Type B pancreatic cell (in vitro differentiated cells): Measurements from ENCODE around the gene SV2B. TPM values are rescaled to one million over a fixed set of nuclear protein-coding genes. Genes with fewer than 3 reads are reported as not detected.

Experiments
- DNase-seq: peaks from one replicate; pipeline ENCODE4 v3.0.0; 2021; ENCODE audit warnings: mixed read lengths; ENCODE audit not compliant: unreplicated experiment; ENCODE audit errors: extremely low spot score
- H3K27ac Mint-ChIP-seq: 2 replicates; pipeline ENCODE4 v1.8.0; 2021; ENCODE audit warnings: mild to moderate bottlenecking, mixed read lengths
- H3K27me3 Mint-ChIP-seq: 2 replicates; pipeline ENCODE4 v1.8.0; 2021; ENCODE audit warnings: mixed read lengths
- H3K36me3 Mint-ChIP-seq: 2 replicates; pipeline ENCODE4 v1.8.0; 2021; ENCODE audit warnings: mixed read lengths
- H3K4me1 Mint-ChIP-seq: one replicate; pipeline ENCODE4 v1.8.0; 2021; ENCODE audit warnings: mixed read lengths; ENCODE audit not compliant: unreplicated experiment
- H3K4me3 Mint-ChIP-seq: 2 replicates; pipeline ENCODE4 v1.8.0; 2021; ENCODE audit warnings: mild to moderate bottlenecking, mixed read lengths
- H3K9me3 Mint-ChIP-seq: 2 replicates; pipeline ENCODE4 v1.8.0; 2021; ENCODE audit warnings: mixed read lengths
- total RNA-seq: library from RNA; stranded (reverse); gene quantifications from 2 replicates; pipeline ENCODE4 v1.2.1, GENCODE V29; 2021; ENCODE audit warnings: low replicate concordance
- TF ChIP-seq, protein P1 (sequence below): fragments of 200-600 bp; sonication (generic); conservative IDR thresholded peaks from 2 replicates; pipeline ENCODE4 v1.5.0; 2021; ENCODE audit warnings: antibody characterized with exemption, mild to moderate bottlenecking

The SV2B gene
- total RNA-seq, 1 donor from 2014 or later, result 1.7 TPM

- H3K36me3 Mint-ChIP-seq, result no peaks in the 10 kb centered on the region
- no peak overlapping the region for H3K27ac Mint-ChIP-seq
- no peaks in the 10 kb centered on the region for H3K9me3 Mint-ChIP-seq
- H3K27me3 Mint-ChIP-seq, result peaks cover 16% of the 10 kb centered on the region
- TF ChIP-seq, protein P1, sequence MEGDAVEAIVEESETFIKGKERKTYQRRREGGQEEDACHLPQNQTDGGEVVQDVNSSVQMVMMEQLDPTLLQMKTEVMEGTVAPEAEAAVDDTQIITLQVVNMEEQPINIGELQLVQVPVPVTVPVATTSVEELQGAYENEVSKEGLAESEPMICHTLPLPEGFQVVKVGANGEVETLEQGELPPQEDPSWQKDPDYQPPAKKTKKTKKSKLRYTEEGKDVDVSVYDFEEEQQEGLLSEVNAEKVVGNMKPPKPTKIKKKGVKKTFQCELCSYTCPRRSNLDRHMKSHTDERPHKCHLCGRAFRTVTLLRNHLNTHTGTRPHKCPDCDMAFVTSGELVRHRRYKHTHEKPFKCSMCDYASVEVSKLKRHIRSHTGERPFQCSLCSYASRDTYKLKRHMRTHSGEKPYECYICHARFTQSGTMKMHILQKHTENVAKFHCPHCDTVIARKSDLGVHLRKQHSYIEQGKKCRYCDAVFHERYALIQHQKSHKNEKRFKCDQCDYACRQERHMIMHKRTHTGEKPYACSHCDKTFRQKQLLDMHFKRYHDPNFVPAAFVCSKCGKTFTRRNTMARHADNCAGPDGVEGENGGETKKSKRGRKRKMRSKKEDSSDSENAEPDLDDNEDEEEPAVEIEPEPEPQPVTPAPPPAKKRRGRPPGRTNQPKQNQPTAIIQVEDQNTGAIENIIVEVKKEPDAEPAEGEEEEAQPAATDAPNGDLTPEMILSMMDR, result no peak
- DNase-seq, result no peak
- H3K4me1 Mint-ChIP-seq, result no peaks in the 10 kb centered on the region
- H3K4me3 Mint-ChIP-seq, result no peak overlapping the region
These were observed 71.3 kb downstream of the SV2B start for GRCh38 chr15:91171334-91171733.

DNA sequence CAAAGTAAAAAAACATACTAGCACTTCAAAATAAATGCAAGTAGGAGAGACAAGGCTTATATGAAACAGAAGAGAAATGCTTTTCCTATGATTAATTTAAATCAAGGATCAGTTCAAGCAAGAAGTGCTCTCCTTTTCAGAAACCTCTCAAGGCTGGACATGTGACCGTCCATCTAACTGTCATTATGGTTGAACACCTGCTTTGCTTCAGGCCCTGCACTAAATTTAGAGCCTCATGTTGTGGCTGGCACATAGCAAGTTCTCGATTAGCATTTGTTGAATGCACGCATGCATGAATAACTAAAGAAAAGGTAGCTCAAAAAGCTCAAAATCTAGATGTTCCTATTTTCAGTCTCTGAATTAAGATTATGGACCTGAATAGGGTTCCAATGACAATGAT lies 82.0 kb downstream of the SV2B start:
- no peaks in the 10 kb centered on the region for H3K4me1 Mint-ChIP-seq
- H3K4me3 Mint-ChIP-seq, result no peak overlapping the region
- no peak overlapping the region for H3K27ac Mint-ChIP-seq
- H3K36me3 Mint-ChIP-seq, result no peaks in the 10 kb centered on the region
- no peak for DNase-seq
- H3K27me3 Mint-ChIP-seq, result peaks cover 21% of the 10 kb centered on the region
- TF ChIP-seq, protein P1, result no peak
- H3K9me3 Mint-ChIP-seq, result no peaks in the 10 kb centered on the region

- Mint-ChIP-seq H3K27ac (no peak overlapping the region), H3K4me1 (no peaks in the 10 kb centered on the region), H3K4me3 (no peak overlapping the region), H3K36me3 (no peaks in the 10 kb centered on the region), H3K27me3 (peaks cover 18% of the 10 kb centered on the region), H3K9me3 (no peaks in the 10 kb centered on the region)
- no peak for DNase-seq
- TF ChIP-seq, protein P1, result no peak
These were observed 83.5 kb downstream of the SV2B start for GRCh38 chr15:91183596-91183995.

- no peak for DNase-seq
- H3K27me3 Mint-ChIP-seq, result peaks cover 16% of the 10 kb centered on the region
- TF ChIP-seq, protein P1, result no peak
- H3K36me3 Mint-ChIP-seq, result no peaks in the 10 kb centered on the region
- H3K27ac Mint-ChIP-seq, result no peak overlapping the region
- no peaks in the 10 kb centered on the region for H3K9me3 Mint-ChIP-seq
- no peaks in the 10 kb centered on the region for H3K4me1 Mint-ChIP-seq
- H3K4me3 Mint-ChIP-seq, result no peak overlapping the region
These were observed 84.4 kb downstream of the SV2B start for GRCh38 chr15:91184441-91184840.

DNA sequence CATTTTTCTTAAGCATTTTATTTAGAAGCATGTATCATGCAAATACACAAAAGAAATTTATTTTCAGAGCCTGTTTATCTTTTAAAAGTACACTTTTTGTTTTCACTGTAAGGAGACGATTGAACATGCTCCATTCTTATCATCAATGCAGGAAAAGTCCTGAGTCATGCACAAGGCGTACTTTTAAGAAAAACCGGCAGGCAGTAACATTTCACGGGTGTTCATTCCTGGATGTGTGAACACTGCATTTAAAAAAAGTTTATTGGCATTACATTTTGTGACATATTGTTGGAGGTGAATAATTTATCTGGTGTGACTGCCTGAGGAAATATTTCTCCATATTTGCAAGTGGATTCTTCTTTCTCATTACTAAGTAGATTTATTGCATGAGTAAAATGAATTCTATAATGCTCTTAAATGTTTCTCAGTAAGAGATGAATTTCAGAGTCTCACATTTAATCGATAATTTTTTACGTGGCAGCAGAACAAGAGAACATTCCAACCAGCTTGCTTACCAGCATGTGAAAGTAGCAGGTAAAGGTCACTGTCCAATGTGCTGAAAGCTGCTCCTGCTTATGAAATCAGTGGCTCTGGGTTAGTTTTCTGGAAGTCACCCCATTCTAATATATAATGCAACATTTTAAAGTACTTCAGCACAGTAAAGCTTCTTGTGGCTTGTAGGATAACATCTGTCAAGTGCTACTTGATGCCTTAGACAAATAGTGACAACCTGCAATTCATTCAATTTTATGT lies 87.0 kb downstream of the SV2B start:
- no peaks in the 10 kb centered on the region for H3K4me1 Mint-ChIP-seq
- H3K9me3 Mint-ChIP-seq, result no peaks in the 10 kb centered on the region
- TF ChIP-seq, protein P1, result no peak
- H3K27me3 Mint-ChIP-seq, result peaks cover 21% of the 10 kb centered on the region
- no peak overlapping the region for H3K4me3 Mint-ChIP-seq
- H3K36me3 Mint-ChIP-seq, result no peaks in the 10 kb centered on the region
- H3K27ac Mint-ChIP-seq, result no peak overlapping the region
- no peak for DNase-seq
